Measurements from ENCODE around the gene TMEM109.
A peak's percentile ranks its signal among the peaks of the same experiment; 100 is the strongest.

Gene TMEM109

DNA sequence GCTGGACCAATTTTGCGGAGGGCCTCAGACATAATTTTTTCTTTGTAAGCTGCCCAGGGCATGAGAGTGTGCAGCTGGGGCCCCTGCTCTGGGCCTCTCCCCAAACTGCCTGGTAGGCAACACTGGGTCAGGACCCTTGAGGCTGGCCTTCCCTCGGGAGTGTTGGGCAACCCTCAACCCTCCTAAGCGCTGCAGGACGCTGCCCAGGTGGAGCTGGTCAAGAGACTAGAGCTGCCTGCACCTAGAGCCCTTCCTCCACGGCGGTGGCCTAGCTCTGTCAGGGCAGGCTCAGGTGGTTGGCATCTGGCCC, 9.8 kb downstream of the TMEM109 start (continued):
- TF ChIP-seq BACH2 (CRISPR knock-in tag; IDR thresholded peaks at IDR 0.05; ENCODE audit: borderline replicate concordance) (no peak), ISL1 (CRISPR knock-in tag; IDR thresholded peaks at IDR 0.05) (no peak), PPARA (CRISPR knock-in tag; IDR thresholded peaks at IDR 0.05; ENCODE audit: borderline replicate concordance) (no peak), ZNF565 (CRISPR knock-in tag; conservative IDR thresholded peaks at IDR 0.05; ENCODE audit: low read depth) (no peak)
- TF ChIP-seq, protein P1, sequence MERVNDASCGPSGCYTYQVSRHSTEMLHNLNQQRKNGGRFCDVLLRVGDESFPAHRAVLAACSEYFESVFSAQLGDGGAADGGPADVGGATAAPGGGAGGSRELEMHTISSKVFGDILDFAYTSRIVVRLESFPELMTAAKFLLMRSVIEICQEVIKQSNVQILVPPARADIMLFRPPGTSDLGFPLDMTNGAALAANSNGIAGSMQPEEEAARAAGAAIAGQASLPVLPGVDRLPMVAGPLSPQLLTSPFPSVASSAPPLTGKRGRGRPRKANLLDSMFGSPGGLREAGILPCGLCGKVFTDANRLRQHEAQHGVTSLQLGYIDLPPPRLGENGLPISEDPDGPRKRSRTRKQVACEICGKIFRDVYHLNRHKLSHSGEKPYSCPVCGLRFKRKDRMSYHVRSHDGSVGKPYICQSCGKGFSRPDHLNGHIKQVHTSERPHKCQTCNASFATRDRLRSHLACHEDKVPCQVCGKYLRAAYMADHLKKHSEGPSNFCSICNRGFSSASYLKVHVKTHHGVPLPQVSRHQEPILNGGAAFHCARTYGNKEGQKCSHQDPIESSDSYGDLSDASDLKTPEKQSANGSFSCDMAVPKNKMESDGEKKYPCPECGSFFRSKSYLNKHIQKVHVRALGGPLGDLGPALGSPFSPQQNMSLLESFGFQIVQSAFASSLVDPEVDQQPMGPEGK (CRISPR knock-in tag; IDR thresholded peaks at IDR 0.05; ENCODE audit: borderline replicate concordance): no peak
- TF ChIP-seq, protein P2, sequence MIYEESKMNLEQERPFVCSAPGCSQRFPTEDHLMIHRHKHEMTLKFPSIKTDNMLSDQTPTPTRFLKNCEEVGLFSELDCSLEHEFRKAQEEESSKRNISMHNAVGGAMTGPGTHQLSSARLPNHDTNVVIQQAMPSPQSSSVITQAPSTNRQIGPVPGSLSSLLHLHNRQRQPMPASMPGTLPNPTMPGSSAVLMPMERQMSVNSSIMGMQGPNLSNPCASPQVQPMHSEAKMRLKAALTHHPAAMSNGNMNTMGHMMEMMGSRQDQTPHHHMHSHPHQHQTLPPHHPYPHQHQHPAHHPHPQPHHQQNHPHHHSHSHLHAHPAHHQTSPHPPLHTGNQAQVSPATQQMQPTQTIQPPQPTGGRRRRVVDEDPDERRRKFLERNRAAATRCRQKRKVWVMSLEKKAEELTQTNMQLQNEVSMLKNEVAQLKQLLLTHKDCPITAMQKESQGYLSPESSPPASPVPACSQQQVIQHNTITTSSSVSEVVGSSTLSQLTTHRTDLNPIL (CRISPR knock-in tag; IDR thresholded peaks at IDR 0.05; ENCODE audit: low read depth): no peak

DNA sequence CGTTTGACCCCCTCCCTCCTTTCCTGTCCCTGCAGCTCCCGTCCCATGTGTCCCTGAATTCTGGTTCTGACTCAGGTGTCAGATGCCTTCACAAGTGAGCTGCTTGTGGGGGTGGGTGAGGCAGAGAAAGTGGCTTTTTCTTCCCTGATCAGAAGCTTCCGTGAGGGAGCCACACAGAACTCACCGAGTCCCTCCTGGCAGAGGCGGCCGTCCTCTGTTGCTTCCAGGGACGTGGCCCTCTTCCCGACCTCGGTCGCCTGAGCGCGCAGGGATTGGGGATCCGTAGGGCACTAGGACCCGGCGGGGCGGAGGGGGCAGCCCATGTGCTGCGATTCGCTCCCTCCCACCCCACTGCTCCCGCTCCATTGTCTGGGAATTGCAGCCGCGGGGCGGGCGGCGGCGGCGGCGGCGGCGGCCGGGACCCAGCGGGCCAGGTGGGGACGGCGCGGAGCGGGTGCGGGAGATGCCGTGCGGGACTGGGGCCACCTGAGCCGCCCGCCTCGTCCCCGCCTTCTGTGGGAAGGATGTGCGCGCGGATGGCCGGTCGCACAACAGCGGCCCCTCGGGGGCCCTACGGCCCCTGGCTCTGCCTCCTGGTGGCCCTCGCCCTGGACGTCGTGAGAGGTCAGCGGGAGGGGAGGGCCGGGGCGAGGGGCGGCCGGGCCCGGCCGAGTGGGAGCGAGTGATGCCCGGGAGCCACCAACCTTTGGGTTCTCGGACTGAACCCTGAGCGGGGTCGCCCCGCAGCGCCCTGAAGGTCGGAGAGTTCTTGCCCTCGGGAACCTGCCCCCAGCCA, 10.3 kb downstream of the TMEM109 start, which contains the start of gene TMEM132A:
TSS of gene TMEM132A (plus strand) at position 351 of the 796 bp plus-strand sequence. CDS start at position 525, 174 bp downstream.
- TF ChIP-seq, protein P3, sequence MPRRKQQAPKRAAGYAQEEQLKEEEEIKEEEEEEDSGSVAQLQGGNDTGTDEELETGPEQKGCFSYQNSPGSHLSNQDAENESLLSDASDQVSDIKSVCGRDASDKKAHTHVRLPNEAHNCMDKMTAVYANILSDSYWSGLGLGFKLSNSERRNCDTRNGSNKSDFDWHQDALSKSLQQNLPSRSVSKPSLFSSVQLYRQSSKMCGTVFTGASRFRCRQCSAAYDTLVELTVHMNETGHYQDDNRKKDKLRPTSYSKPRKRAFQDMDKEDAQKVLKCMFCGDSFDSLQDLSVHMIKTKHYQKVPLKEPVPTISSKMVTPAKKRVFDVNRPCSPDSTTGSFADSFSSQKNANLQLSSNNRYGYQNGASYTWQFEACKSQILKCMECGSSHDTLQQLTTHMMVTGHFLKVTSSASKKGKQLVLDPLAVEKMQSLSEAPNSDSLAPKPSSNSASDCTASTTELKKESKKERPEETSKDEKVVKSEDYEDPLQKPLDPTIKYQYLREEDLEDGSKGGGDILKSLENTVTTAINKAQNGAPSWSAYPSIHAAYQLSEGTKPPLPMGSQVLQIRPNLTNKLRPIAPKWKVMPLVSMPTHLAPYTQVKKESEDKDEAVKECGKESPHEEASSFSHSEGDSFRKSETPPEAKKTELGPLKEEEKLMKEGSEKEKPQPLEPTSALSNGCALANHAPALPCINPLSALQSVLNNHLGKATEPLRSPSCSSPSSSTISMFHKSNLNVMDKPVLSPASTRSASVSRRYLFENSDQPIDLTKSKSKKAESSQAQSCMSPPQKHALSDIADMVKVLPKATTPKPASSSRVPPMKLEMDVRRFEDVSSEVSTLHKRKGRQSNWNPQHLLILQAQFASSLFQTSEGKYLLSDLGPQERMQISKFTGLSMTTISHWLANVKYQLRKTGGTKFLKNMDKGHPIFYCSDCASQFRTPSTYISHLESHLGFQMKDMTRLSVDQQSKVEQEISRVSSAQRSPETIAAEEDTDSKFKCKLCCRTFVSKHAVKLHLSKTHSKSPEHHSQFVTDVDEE (CRISPR knock-in tag; IDR thresholded peaks at IDR 0.05): no peak
- TF ChIP-seq, protein P1 (CRISPR knock-in tag; IDR thresholded peaks at IDR 0.05; ENCODE audit: borderline replicate concordance): 0 out of 2 replicates have a peak, but pooled peaks have one; percentile 22
- ATAC-seq: peak; percentile 93

DNA sequence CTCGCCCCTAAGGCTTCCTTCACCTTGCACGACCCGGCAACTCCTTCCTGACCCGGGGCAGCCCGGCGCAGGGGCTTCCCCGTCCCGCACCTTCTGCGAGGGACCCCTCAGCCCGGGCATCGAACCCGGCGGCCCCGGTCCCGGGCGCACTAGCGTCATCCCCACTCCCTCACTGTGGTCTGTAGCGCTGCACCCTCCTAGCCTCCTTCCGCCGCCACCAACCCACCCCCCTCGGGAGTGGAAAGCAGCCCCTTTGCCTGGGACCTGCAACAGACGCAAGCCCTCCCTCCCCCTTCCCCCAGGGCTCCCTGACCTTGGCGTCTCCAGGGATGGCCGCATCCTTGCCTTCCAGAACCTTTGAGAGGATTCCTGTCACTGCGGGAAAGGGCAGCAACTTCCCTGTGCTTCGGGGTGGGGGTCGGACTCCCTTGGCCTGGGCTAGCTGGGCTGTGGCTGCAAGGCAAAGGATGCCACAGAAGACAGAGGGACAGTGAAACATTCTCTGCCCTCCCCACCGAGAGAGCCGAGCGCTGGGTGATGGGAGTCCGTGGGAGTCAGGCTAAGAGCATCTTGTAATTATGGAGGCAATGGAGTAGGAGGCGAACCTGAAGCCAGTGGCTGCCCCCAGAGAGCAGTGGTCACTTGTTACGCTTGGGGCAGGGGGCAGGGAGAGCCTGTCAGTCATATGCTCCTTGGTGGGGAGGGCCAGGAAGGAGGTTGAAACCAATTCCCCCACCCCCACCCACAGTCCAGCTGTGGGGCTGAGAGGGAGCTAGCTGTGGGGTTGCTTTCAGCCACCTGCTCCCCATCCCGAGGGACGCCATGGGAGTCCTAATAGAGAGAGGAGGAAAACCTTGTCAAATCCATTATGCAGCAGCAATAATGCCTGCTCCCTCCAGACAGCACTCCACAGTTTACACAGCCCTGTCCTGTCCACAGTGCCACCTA, 11.2 kb downstream of the TMEM109 start:
- peak; percentile 46 for ATAC-seq
- TF ChIP-seq, protein P3 (CRISPR knock-in tag; IDR thresholded peaks at IDR 0.05): no peak
- TF ChIP-seq TCF4 (CRISPR knock-in tag; IDR thresholded peaks at IDR 0.05; ENCODE audit: borderline replicate concordance): no peak

DNA sequence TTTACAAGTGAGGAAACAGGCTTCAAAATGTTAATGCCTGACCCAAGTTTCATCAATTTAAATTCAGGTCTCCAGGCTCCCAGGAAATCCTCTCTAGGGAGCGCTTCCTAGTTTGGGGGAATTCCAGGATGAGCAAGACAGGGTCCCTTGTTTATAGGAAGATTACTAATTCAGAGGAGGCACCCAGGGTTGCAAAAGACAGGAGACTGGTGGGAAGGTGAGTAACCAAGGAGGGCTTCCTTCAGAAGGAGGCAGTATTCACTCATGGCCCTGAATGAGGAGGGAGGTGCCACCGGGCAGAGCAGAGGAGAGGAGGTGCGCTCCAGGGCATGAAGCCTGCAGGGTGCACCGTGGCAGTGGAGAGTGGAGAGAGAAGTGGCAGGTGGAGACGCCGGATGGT, 11.9 kb downstream of the TMEM109 start:
- no peak for ATAC-seq
- TF ChIP-seq ISL1 (CRISPR knock-in tag; IDR thresholded peaks at IDR 0.05) (no peak), PPARA (CRISPR knock-in tag; IDR thresholded peaks at IDR 0.05; ENCODE audit: borderline replicate concordance) (no peak), ZC3H10 (CRISPR knock-in tag; IDR thresholded peaks at IDR 0.05) (no peak), SNAI2 (CRISPR knock-in tag; IDR thresholded peaks at IDR 0.05) (no peak), TCF4 (CRISPR knock-in tag; IDR thresholded peaks at IDR 0.05; ENCODE audit: borderline replicate concordance) (no peak), RARB (CRISPR knock-in tag; IDR thresholded peaks at IDR 0.05) (no peak), ZNF70 (CRISPR knock-in tag; IDR thresholded peaks at IDR 0.05) (no peak), ARNTL (CRISPR knock-in tag; IDR thresholded peaks at IDR 0.05; ENCODE audit: borderline replicate concordance, low read depth) (no peak), ESRRG (CRISPR knock-in tag; IDR thresholded peaks at IDR 0.05) (no peak), ZNF8 (CRISPR knock-in tag; IDR thresholded peaks at IDR 0.05) (no peak), TOX (CRISPR knock-in tag; IDR thresholded peaks at IDR 0.05; ENCODE audit: borderline replicate concordance) (no peak), GLIS3 (CRISPR knock-in tag; IDR thresholded peaks at IDR 0.05) (no peak)
- TF ChIP-seq, protein P2 (CRISPR knock-in tag; IDR thresholded peaks at IDR 0.05; ENCODE audit: low read depth): no peak
- TF ChIP-seq, protein P1 (CRISPR knock-in tag; IDR thresholded peaks at IDR 0.05; ENCODE audit: borderline replicate concordance): no peak

Data from SK-N-SH treated with all-trans-retinoic acid at 6 μM for 48 hours (cell line).